H1 (cell line): ENCODE measurements around the gene ADAMTS15. TPM values are rescaled to one million over a fixed set of nuclear protein-coding genes. Genes with fewer than 3 reads are reported as not detected.

ENCODE experiments used
- CTCF ChIA-PET: fragments of 300-600 bp; sonication (Branson Sonifier 250); formaldehyde crosslinking; loops from one replicate; lab custom pipeline; 2021; ENCODE audit not compliant: partially characterized antibody; lab: Charles Lee
- POLR2A ChIA-PET: fragments of 300-600 bp; sonication (Branson Sonifier 250); formaldehyde crosslinking; loops from one replicate; lab custom pipeline; 2021; ENCODE audit warnings: inconsistent platforms; ENCODE audit not compliant: partially characterized antibody; lab: Charles Lee
- DNase-seq, 2 experiments: peaks; one replicate each; pipeline versions ENCODE4 v3.0.0 to v3.0.0-alpha.2; 2010 to 2022; ENCODE audit warnings: low spot score in 2 of 2, low read depth in 1 of 2, mixed read lengths in 1 of 2
- FAIRE-seq: peaks from 2 replicates; lab custom pipeline; 2011; peaks lifted over from hg19 to GRCh38; lab: Jason Lieb, UNC
- H2AFZ ChIP-seq: 2 replicates; pipeline ENCODE4 v1.8.1; 2012; ENCODE audit warnings: low read length, inconsistent platforms
- H2AK5ac ChIP-seq: 2 replicates; pipeline ENCODE4 v1.6.1; 2013; ENCODE audit warnings: low read depth, low read length
- H2BK120ac ChIP-seq: replicated peaks from 2 replicates; pipeline ENCODE3; 2013; ENCODE audit warnings: low read depth, low read length, inconsistent platforms
- H2BK12ac ChIP-seq: 2 replicates; pipeline ENCODE4 v1.6.1; 2013; ENCODE audit warnings: low read depth, low read length
- H2BK15ac ChIP-seq: 2 replicates; pipeline ENCODE4 v1.6.1; 2013; ENCODE audit warnings: low read length
- H2BK20ac ChIP-seq: 2 replicates; pipeline ENCODE4 v1.6.1; 2013; ENCODE audit warnings: low read length
- H2BK5ac ChIP-seq: 2 replicates; pipeline ENCODE4 v1.6.1; 2013; ENCODE audit warnings: low read depth, low read length
- H3K14ac ChIP-seq: 2 replicates; pipeline ENCODE4 v1.6.1; 2013; ENCODE audit warnings: inconsistent platforms; ENCODE audit not compliant: insufficient read length
- H3K18ac ChIP-seq: 2 replicates; pipeline ENCODE4 v1.6.1; 2013; ENCODE audit warnings: low read length; ENCODE audit errors: extremely low read depth
- H3K23ac ChIP-seq: 2 replicates; pipeline ENCODE4 v1.6.1; 2013; ENCODE audit warnings: inconsistent platforms; ENCODE audit not compliant: insufficient read length
- H3K23me2 ChIP-seq: 2 replicates; pipeline ENCODE4 v1.6.1; 2013; ENCODE audit warnings: low read depth, low read length
- H3K27ac ChIP-seq: 2 replicates; pipeline ENCODE4 v1.6.1; 2011; ENCODE audit warnings: low read depth, low read length, inconsistent platforms
- H3K27me3 ChIP-seq, 4 experiments: replicated peaks in 1 of 4; 1 replicate in 1 of 4; 2 replicates in 3 of 4; pipeline versions ENCODE4 v1.6.1 to v1.8.1; 2011 to 2013; ENCODE audit warnings: low read length in 3 of 4, mild to moderate bottlenecking in 3 of 4, inconsistent platforms in 2 of 4, mixed read lengths in 2 of 4, moderate library complexity in 1 of 4; ENCODE audit not compliant: control insufficient read depth in 3 of 4, insufficient read depth in 3 of 4; ENCODE audit errors: extremely low read depth in 1 of 4
- H3K36me3 ChIP-seq, 4 experiments: 2 replicates each; pipeline versions ENCODE4 v1.6.1 to v1.8.1; 2011 to 2013; ENCODE audit warnings: mild to moderate bottlenecking in 4 of 4, low read length in 3 of 4, moderate library complexity in 2 of 4, control low read depth in 1 of 4, inconsistent platforms in 1 of 4; ENCODE audit not compliant: insufficient read depth in 4 of 4, control insufficient read depth in 2 of 4
- H3K4ac ChIP-seq: replicated peaks from 2 replicates; pipeline ENCODE3; 2013; ENCODE audit warnings: low read length, low read depth, mixed read lengths, inconsistent platforms; ENCODE audit not compliant: insufficient read length
- H3K4me1 ChIP-seq, 4 experiments: replicated peaks in 1 of 4; 1 replicate in 1 of 4; 2 replicates in 3 of 4; pipeline versions ENCODE4 v1.6.1 to v1.8.1; 2011 to 2013; ENCODE audit warnings: low read length in 3 of 4, inconsistent platforms in 2 of 4, mixed read lengths in 1 of 4; ENCODE audit not compliant: insufficient read depth in 4 of 4, control insufficient read depth in 3 of 4
- H3K4me2 ChIP-seq, 2 experiments: 2 replicates each; pipeline versions ENCODE4 v1.6.1 to v1.8.1; 2011 to 2013; ENCODE audit warnings: low read depth in 2 of 2, low read length in 2 of 2, control low read depth in 1 of 2, inconsistent platforms in 1 of 2, mild to moderate bottlenecking in 1 of 2; ENCODE audit not compliant: insufficient read depth in 1 of 2
- H3K4me3 ChIP-seq, 4 experiments: fragments of 200-600, 300-600 bp in 1 of 4; sonication (generic), shearing (Covaris generic), sonication (Bioruptor Twin) in 1 of 4; 2 replicates each; pipeline versions ENCODE4 v1.5.1 to v1.8.1; 2011 to 2016; ENCODE audit warnings: low read length in 4 of 4, low read depth in 3 of 4, control low read depth in 2 of 4, inconsistent platforms in 2 of 4, mild to moderate bottlenecking in 2 of 4, mixed read lengths in 1 of 4, moderate library complexity in 1 of 4; ENCODE audit not compliant: insufficient read depth in 2 of 4; ENCODE audit errors: extremely low read depth in 1 of 4
- H3K56ac ChIP-seq: replicated peaks from 2 replicates; pipeline ENCODE3; 2013; ENCODE audit warnings: low read depth, mild to moderate bottlenecking, mixed read lengths, low read length, inconsistent platforms; ENCODE audit not compliant: insufficient read length
- H3K79me1 ChIP-seq: 2 replicates; pipeline ENCODE4 v1.6.1; 2013; ENCODE audit warnings: low read depth, low read length, control low read depth
- H3K79me2 ChIP-seq, 2 experiments: 2 replicates each; pipeline versions ENCODE4 v1.6.1 to v1.8.1; 2012 to 2013; ENCODE audit warnings: low read length in 2 of 2, mild to moderate bottlenecking in 2 of 2, inconsistent platforms in 1 of 2; ENCODE audit not compliant: insufficient read depth in 2 of 2, control insufficient read depth in 1 of 2
- H3K9ac ChIP-seq, 4 experiments: replicated peaks in 1 of 4; 1 replicate in 1 of 4; 2 replicates in 3 of 4; pipeline versions ENCODE4 v1.6.1 to v1.8.1; 2011 to 2013; ENCODE audit warnings: low read depth in 3 of 4, low read length in 3 of 4, control low read depth in 2 of 4, mild to moderate bottlenecking in 2 of 4, moderate library complexity in 2 of 4, inconsistent platforms in 1 of 4; ENCODE audit errors: extremely low read depth in 1 of 4
- H3K9me3 ChIP-seq, 2 experiments: 2 replicates each; pipeline versions ENCODE4 v1.6.1 to v1.8.1; 2012 to 2013; ENCODE audit warnings: mild to moderate bottlenecking in 2 of 2, moderate library complexity in 2 of 2, control low read depth in 1 of 2, inconsistent platforms in 1 of 2, low read depth in 1 of 2, low read length in 1 of 2, mixed read lengths in 1 of 2; ENCODE audit not compliant: insufficient read depth in 2 of 2
- H4K20me1 ChIP-seq, 2 experiments: replicated peaks in 1 of 2; 2 replicates each; pipeline versions ENCODE3 to v1.8.1; 2011 to 2013; ENCODE audit warnings: inconsistent platforms in 2 of 2, low read length in 2 of 2, mild to moderate bottlenecking in 1 of 2; ENCODE audit not compliant: insufficient read depth in 2 of 2, control insufficient read depth in 1 of 2
- H4K5ac ChIP-seq: 2 replicates; pipeline ENCODE4 v1.6.1; 2013; ENCODE audit warnings: low read length, low read depth, mixed read lengths, inconsistent platforms; ENCODE audit not compliant: insufficient read length
- H4K8ac ChIP-seq: 2 replicates; pipeline ENCODE4 v1.8.0; 2013; ENCODE audit warnings: mild to moderate bottlenecking, moderate library complexity, low read length, inconsistent platforms; ENCODE audit not compliant: insufficient read depth; ENCODE audit errors: extremely low read depth
- H4K91ac ChIP-seq: replicated peaks from 2 replicates; pipeline ENCODE3; 2013; ENCODE audit warnings: low read length, mixed read lengths, inconsistent platforms; ENCODE audit not compliant: insufficient read length
- CHD2 ChIP-seq: IDR thresholded peaks from 2 replicates; pipeline ENCODE4 v1.6.1; 2012; ENCODE audit warnings: low read length, improper control_type of control experiment
- WGBS, 2 experiments: shearing (Covaris generic) in 1 of 2; methylation state at CpG; one replicate each; pipeline versions ENCODE4 v1.1.6 to v1.1.7; 2013 to 2015; ENCODE audit warnings: low lambda C conversion rate in 2 of 2, mixed read lengths in 2 of 2, inconsistent platforms in 1 of 2, low coverage in 1 of 2, missing lambda C conversion rate in 1 of 2; ENCODE audit not compliant: insufficient replicate concordance in 2 of 2, insufficient coverage in 1 of 2, insufficient read length in 1 of 2; ENCODE audit errors: extremely low coverage in 1 of 2, missing lambda C conversion rate in 1 of 2; 5-methylcytosine and 5-hydroxymethylcytosine counted together
- polyA plus RNA-seq, 7 experiments: library from polyadenylated mRNA; depleted of rRNA in 3 of 7; stranded (reverse) in 5 of 7; unstranded in 2 of 7; fragments of >200 nt in 5 of 7; fragments of 200-250 nt in 2 of 7; gene quantifications; 1 replicate in 5 of 7; 2 replicates in 1 of 7; 4 replicates in 1 of 7; pipeline versions ENCODE4 v1.2.1 to v1.2.3, GENCODE V29; 2011 to 2013; ENCODE audit warnings: missing spikeins in 2 of 7, mixed read lengths in 2 of 7
- total RNA-seq: library from RNA; stranded (reverse); fragmentation: NEBNext Ultra II Directional; extraction: Animal tissue kit (Norgen Biotek cat#: 25700); gene quantifications from 2 replicates; pipeline ENCODE4 v1.2.1, GENCODE V29; 2021

Gene ADAMTS15
- total and polyA plus RNA-seq, 2 of the 8 experiments (the other 6 are each of a cell fraction or from before 2014, with no cell fraction given) = 1.7 to 4.7 TPM

DNA sequence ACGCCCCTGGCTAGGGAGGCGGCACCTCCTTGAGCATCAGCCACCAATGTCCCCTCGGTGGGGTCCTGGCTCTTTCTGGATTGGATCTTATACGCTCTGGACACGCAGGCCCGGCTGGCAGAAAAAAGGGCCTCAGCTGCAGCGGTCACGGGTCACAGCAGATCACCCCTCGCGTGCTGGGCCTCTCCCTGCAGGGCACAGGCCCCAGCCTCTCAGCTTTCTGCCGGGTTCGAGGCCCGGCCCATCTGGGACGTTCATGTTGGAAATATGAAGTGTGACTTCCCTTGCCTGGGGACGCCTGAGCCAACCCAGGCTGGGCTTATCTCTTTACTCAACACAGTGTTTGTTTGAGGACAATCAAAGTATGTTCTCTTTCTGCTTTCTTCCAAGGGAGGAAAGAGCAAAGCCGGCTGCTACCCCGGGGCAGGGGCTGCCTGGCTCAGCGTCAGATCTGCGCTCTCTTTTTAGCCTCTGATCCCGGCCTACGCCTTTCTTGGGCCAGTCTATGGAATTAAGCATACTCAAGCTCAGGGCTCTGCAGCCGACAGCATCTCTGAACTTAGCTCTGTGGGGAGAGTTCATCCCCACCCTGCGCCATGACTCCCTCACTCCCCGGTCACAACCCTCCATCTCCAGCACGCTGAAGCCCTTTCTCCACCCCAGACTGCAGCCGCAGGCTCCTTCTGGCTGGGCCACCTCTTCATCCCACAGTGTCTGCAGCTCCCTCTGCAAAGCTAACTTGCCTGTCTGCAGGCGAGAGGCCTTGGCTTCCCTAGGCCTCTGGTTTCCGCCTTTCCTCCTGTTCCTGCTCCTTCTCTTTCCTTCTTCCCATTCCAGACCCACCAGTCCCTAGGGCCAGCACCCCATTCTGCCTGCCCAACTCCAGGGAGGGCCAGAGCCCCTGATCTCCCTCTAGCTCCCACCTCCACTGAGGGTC is 38.8 kb downstream of the ADAMTS15 start:
- H2AFZ ChIP-seq = no peak overlapping the region
- no peaks in the 10 kb centered on the region for H3K36me3 ChIP-seq
- CTCF ChIA-PET = interaction anchor here (0.7 kb wide), 1 partner anchor 204 kb away, joined by 3 read pairs; no protein-coding TSS in a partner anchor
- TF ChIP-seq CHD2 = no peak

More for the DNA sequence above, 38.8 kb downstream of the ADAMTS15 start:
- no peak overlapping the region for H2BK120ac ChIP-seq
- POLR2A ChIA-PET = no interaction called here
- H3K27me3 ChIP-seq = no peaks in the 10 kb centered on the region
- peak overlapping the region; percentile 47 for H4K91ac ChIP-seq
- H2BK12ac ChIP-seq = no peak overlapping the region
- H3K4me3 ChIP-seq = no peak overlapping the region
- no peak overlapping the region for H2BK20ac ChIP-seq
- no peaks in the 10 kb centered on the region for H3K9me3 ChIP-seq
- no peak overlapping the region; the same call in 1 of the 2 replicates for H4K8ac ChIP-seq
- no peak overlapping the region for H3K27ac ChIP-seq
- H2BK15ac ChIP-seq = no peak overlapping the region
- no peak for FAIRE-seq
- no peaks in the 10 kb centered on the region for H3K79me2 ChIP-seq
- H3K56ac ChIP-seq = no peak overlapping the region
- no peak overlapping the region for H3K9ac ChIP-seq
- H4K5ac ChIP-seq = no peak overlapping the region
- no peaks in the 10 kb centered on the region for H3K4me1 ChIP-seq
- no peaks in the 10 kb centered on the region for H4K20me1 ChIP-seq
- WGBS, 2 experiments = 95% methylated on average over 28 of the region's 28 CpGs; no CpG with 5 or more reads in 1 of the 2 experiments
- no peak overlapping the region for H3K23ac ChIP-seq
- H2BK5ac ChIP-seq = no peak overlapping the region
- no peak overlapping the region for H3K14ac ChIP-seq
- H3K4ac ChIP-seq = no peak overlapping the region
- no peak overlapping the region for H2AK5ac ChIP-seq
- H3K23me2 ChIP-seq = no peaks in the 10 kb centered on the region
- peak in 1 of 2 experiments; percentile 43 for DNase-seq
- H3K18ac ChIP-seq = no peak overlapping the region
- H3K79me1 ChIP-seq = no peaks in the 10 kb centered on the region
- H3K4me2 ChIP-seq = no peak overlapping the region
